Measurements from ENCODE around the gene NDUFS8. TPM values are rescaled to one million over a fixed set of nuclear protein-coding genes. Genes with fewer than 3 reads are reported as not detected.

NDUFS8 gene
- total RNA-seq, 1 experiment from 2014 or later: 221 TPM

- ATAC-seq (no peak), DNase-seq (ENCODE audit: low spot score) (no peak)
- no peak overlapping the region for H3K27ac Mint-ChIP-seq
- H3K36me3 Mint-ChIP-seq: peaks cover 9% of the 10 kb centered on the region
- no peaks in the 10 kb centered on the region for H3K9me3 Mint-ChIP-seq
- peaks cover 19% of the 10 kb centered on the region for H3K4me1 Mint-ChIP-seq
- no peaks in the 10 kb centered on the region for H3K27me3 Mint-ChIP-seq (ENCODE audit: low read depth)
- CTCF ChIA-PET: interaction anchor here (0.9 to 1.1 kb wide), 2 partner anchors 12 to 14 kb away, joined by 3 read pairs; no protein-coding TSS in a partner anchor
- POLR2A ChIA-PET: no interaction called here
- no peak overlapping the region for H3K4me3 Mint-ChIP-seq
- no peak for TF ChIP-seq PRRX2 (CRISPR knock-in tag; IDR thresholded peaks at IDR 0.05)
- TF ChIP-seq NFATC4 (CRISPR knock-in tag; IDR thresholded peaks at IDR 0.05): 0 out of 2 replicates have a peak, but pooled peaks have one; percentile 47
- TF ChIP-seq CDX4 (CRISPR knock-in tag; IDR thresholded peaks at IDR 0.05; ENCODE audit: borderline replicate concordance): no peak
Observed at GRCh38 chr11:68036141-68036716, 5.7 kb downstream of the NDUFS8 start.

GRCh38 chr11:68036717-68037239 is 6.3 kb downstream of the NDUFS8 start:
- ChIA-PET CTCF (interaction anchor here (0.9 to 1.6 kb wide), 2 partner anchors 11 to 16 kb away, joined by 3 to 5 read pairs; no protein-coding TSS in a partner anchor), POLR2A (no interaction called here)
- no peak overlapping the region for H3K4me3 Mint-ChIP-seq
- H3K4me1 Mint-ChIP-seq: peaks cover 16% of the 10 kb centered on the region
- no peak for TF ChIP-seq CREB1 (CRISPR knock-in tag; IDR thresholded peaks at IDR 0.05)
- TF ChIP-seq MXD4 (CRISPR knock-in tag; IDR thresholded peaks at IDR 0.05; ENCODE audit: borderline replicate concordance): no peak
- TF ChIP-seq E2F1 (CRISPR knock-in tag; IDR thresholded peaks at IDR 0.05): no peak
- TF ChIP-seq, protein P1, sequence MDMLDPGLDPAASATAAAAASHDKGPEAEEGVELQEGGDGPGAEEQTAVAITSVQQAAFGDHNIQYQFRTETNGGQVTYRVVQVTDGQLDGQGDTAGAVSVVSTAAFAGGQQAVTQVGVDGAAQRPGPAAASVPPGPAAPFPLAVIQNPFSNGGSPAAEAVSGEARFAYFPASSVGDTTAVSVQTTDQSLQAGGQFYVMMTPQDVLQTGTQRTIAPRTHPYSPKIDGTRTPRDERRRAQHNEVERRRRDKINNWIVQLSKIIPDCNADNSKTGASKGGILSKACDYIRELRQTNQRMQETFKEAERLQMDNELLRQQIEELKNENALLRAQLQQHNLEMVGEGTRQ (CRISPR knock-in tag; IDR thresholded peaks at IDR 0.05): no peak
- TF ChIP-seq ELF4 (CRISPR knock-in tag; IDR thresholded peaks at IDR 0.05; ENCODE audit: low read depth): no peak
- no peak for TF ChIP-seq ZNF138 (CRISPR knock-in tag; conservative IDR thresholded peaks at IDR 0.05)
- no peak for TF ChIP-seq EMX1 (CRISPR knock-in tag; IDR thresholded peaks at IDR 0.05)
- TF ChIP-seq, protein P2, sequence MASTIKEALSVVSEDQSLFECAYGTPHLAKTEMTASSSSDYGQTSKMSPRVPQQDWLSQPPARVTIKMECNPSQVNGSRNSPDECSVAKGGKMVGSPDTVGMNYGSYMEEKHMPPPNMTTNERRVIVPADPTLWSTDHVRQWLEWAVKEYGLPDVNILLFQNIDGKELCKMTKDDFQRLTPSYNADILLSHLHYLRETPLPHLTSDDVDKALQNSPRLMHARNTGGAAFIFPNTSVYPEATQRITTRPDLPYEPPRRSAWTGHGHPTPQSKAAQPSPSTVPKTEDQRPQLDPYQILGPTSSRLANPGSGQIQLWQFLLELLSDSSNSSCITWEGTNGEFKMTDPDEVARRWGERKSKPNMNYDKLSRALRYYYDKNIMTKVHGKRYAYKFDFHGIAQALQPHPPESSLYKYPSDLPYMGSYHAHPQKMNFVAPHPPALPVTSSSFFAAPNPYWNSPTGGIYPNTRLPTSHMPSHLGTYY (CRISPR knock-in tag; IDR thresholded peaks at IDR 0.05): no peak
- TF ChIP-seq ZNF219 (CRISPR knock-in tag; IDR thresholded peaks at IDR 0.05; ENCODE audit: borderline replicate concordance): no peak
- TF ChIP-seq ESRRA (CRISPR knock-in tag; IDR thresholded peaks at IDR 0.05; ENCODE audit: borderline replicate concordance): no peak
- TF ChIP-seq TP53 (CRISPR knock-in tag; IDR thresholded peaks at IDR 0.05): no peak
- no peak for TF ChIP-seq SMAD3 (CRISPR knock-in tag; IDR thresholded peaks at IDR 0.05; ENCODE audit: borderline replicate concordance)
- TF ChIP-seq, protein P3, sequence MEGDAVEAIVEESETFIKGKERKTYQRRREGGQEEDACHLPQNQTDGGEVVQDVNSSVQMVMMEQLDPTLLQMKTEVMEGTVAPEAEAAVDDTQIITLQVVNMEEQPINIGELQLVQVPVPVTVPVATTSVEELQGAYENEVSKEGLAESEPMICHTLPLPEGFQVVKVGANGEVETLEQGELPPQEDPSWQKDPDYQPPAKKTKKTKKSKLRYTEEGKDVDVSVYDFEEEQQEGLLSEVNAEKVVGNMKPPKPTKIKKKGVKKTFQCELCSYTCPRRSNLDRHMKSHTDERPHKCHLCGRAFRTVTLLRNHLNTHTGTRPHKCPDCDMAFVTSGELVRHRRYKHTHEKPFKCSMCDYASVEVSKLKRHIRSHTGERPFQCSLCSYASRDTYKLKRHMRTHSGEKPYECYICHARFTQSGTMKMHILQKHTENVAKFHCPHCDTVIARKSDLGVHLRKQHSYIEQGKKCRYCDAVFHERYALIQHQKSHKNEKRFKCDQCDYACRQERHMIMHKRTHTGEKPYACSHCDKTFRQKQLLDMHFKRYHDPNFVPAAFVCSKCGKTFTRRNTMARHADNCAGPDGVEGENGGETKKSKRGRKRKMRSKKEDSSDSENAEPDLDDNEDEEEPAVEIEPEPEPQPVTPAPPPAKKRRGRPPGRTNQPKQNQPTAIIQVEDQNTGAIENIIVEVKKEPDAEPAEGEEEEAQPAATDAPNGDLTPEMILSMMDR (IDR thresholded peaks at IDR 0.05): no peak
- TF ChIP-seq, protein P4, sequence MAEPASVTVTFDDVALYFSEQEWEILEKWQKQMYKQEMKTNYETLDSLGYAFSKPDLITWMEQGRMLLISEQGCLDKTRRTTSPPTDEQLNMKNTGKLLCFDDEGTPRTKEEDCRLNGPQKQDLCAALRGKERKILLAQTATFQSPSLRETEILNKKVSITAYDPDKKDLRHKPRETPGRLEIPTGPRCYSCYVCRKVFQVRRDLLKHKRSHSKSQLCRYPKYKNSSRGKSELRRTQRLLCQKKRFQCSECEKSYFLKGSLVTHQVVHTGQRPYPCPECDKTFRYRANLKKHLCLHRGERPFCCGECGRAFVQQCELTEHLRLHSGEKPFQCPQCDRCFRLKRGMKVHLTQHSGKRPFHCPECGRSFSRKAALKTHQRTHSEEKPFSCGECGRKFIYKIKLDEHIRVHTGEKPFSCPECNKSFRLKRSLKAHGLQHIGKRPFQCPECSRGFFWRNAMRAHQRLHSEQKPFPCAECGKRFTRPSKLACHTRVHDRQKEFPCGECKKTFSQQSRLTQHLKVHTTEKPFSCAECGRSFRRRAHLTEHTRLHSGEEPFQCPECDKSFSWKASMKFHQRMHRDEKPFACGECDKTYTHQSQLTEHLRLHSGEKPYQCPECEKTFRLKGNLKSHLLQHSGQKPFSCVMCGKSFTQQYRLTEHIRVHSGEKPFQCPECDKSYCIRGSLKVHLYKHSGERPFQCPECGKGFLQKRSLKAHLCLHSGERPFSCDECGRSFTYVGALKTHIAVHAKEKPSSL (CRISPR knock-in tag; conservative IDR thresholded peaks at IDR 0.05): no peak
- no peak for TF ChIP-seq E2F4 (CRISPR knock-in tag; IDR thresholded peaks at IDR 0.05; ENCODE audit: borderline replicate concordance, low read depth)
- no peak for TF ChIP-seq HMGA2 (CRISPR knock-in tag; IDR thresholded peaks at IDR 0.05)
- no peak for TF ChIP-seq ZBTB21 (CRISPR knock-in tag; IDR thresholded peaks at IDR 0.05; ENCODE audit: borderline replicate concordance)
- no peak for TF ChIP-seq ZNF423 (CRISPR knock-in tag; IDR thresholded peaks at IDR 0.05)
- no peak for TF ChIP-seq NFATC4 (CRISPR knock-in tag; IDR thresholded peaks at IDR 0.05)
- no peak for TF ChIP-seq SMAD4 (CRISPR knock-in tag; IDR thresholded peaks at IDR 0.05)
- H3K9me3 Mint-ChIP-seq: no peaks in the 10 kb centered on the region
- H3K27me3 Mint-ChIP-seq (ENCODE audit: low read depth): no peaks in the 10 kb centered on the region
- 0 out of 2 replicates have a peak overlapping the region, but pooled peaks have one; percentile 60 for H3K27ac Mint-ChIP-seq
- ATAC-seq (no peak), DNase-seq (ENCODE audit: low spot score) (no peak)
- H3K36me3 Mint-ChIP-seq: peaks cover 9% of the 10 kb centered on the region

All from WTC11 (cell line).